H9 (cell line): ENCODE results near the gene PROCR. TPM values are rescaled to one million over a fixed set of nuclear protein-coding genes. Genes with fewer than 3 reads are reported as not detected.
A peak's percentile ranks its signal among the peaks of the same experiment; 100 is the strongest.

Experiments
- DNase-seq: peaks from one replicate; pipeline ENCODE4 v3.0.0-alpha.2; 2017
- H2AFZ ChIP-seq: one replicate; pipeline ENCODE4 v1.6.1; 2013; ENCODE audit warnings: mild to moderate bottlenecking, low read length, control low read depth, moderate library complexity
- H2AK5ac ChIP-seq: 2 replicates; pipeline ENCODE4 v1.6.1; 2013; ENCODE audit warnings: low read length, control low read depth, mixed read lengths; ENCODE audit not compliant: insufficient read length
- H2BK120ac ChIP-seq: one replicate; pipeline ENCODE4 v1.6.1; 2013; ENCODE audit warnings: low read depth, mild to moderate bottlenecking, low read length, control low read depth, inconsistent platforms; ENCODE audit not compliant: poor library complexity, severe bottlenecking
- H2BK12ac ChIP-seq: 2 replicates; pipeline ENCODE4 v1.6.1; 2013; ENCODE audit warnings: low read length, control low read depth, mixed read lengths, low read depth; ENCODE audit not compliant: insufficient read length
- H2BK15ac ChIP-seq: 2 replicates; pipeline ENCODE4 v1.6.1; 2013; ENCODE audit warnings: low read depth, low read length, control low read depth
- H2BK20ac ChIP-seq: one replicate; pipeline ENCODE4 v1.6.1; 2013; ENCODE audit warnings: low read depth, mild to moderate bottlenecking, low read length, control low read depth, inconsistent platforms; ENCODE audit not compliant: poor library complexity, severe bottlenecking
- H2BK5ac ChIP-seq: 2 replicates; pipeline ENCODE4 v1.6.1; 2013; ENCODE audit warnings: low read length, control low read depth, mixed read lengths; ENCODE audit not compliant: insufficient read length
- H3K14ac ChIP-seq: 2 replicates; pipeline ENCODE4 v1.6.1; 2013; ENCODE audit warnings: low read length, control low read depth; ENCODE audit not compliant: insufficient read depth
- H3K18ac ChIP-seq: 2 replicates; pipeline ENCODE4 v1.6.1; 2013; ENCODE audit warnings: low read depth, mild to moderate bottlenecking, mixed read lengths, low read length, control low read depth; ENCODE audit not compliant: insufficient read length
- H3K23ac ChIP-seq: 2 replicates; pipeline ENCODE4 v1.6.1; 2013; ENCODE audit warnings: low read length, control low read depth, mixed read lengths, low read depth; ENCODE audit not compliant: insufficient read length
- H3K23me2 ChIP-seq: 2 replicates; pipeline ENCODE4 v1.6.1; 2013; ENCODE audit warnings: low read depth, mild to moderate bottlenecking, mixed read lengths, low read length, control low read depth; ENCODE audit not compliant: insufficient read length, poor library complexity, severe bottlenecking
- H3K27ac ChIP-seq: 2 replicates; pipeline ENCODE4 v1.5.1; 2013; ENCODE audit warnings: low read length, control low read depth, mixed read lengths, low read depth; ENCODE audit not compliant: insufficient read length
- H3K27me3 ChIP-seq: 2 replicates; pipeline ENCODE4 v1.6.1; 2013; ENCODE audit warnings: low read length, control low read depth, inconsistent platforms; ENCODE audit not compliant: insufficient read depth
- H3K4ac ChIP-seq: 2 replicates; pipeline ENCODE4 v1.6.1; 2013; ENCODE audit warnings: low read depth, mild to moderate bottlenecking, control low read depth, inconsistent platforms, low read length, moderate library complexity
- H3K4me1 ChIP-seq: 2 replicates; pipeline ENCODE4 v1.6.1; 2013; ENCODE audit warnings: low read length, control low read depth, inconsistent platforms; ENCODE audit not compliant: insufficient read depth
- H3K4me2 ChIP-seq: 2 replicates; pipeline ENCODE4 v1.6.1; 2013; ENCODE audit warnings: low read length, control low read depth, mixed read lengths; ENCODE audit not compliant: insufficient read length, insufficient read depth
- H3K56ac ChIP-seq: 2 replicates; pipeline ENCODE4 v1.6.1; 2013; ENCODE audit warnings: low read depth, mild to moderate bottlenecking, mixed read lengths, low read length, control low read depth; ENCODE audit not compliant: insufficient read length
- H3K79me1 ChIP-seq: 2 replicates; pipeline ENCODE4 v1.6.1; 2013; ENCODE audit warnings: low read depth, mild to moderate bottlenecking, moderate library complexity, low read length, control low read depth, inconsistent platforms; ENCODE audit not compliant: insufficient read depth, poor library complexity, severe bottlenecking
- H3K79me2 ChIP-seq: 2 replicates; pipeline ENCODE4 v1.6.1; 2013; ENCODE audit warnings: low read length, control low read depth, inconsistent platforms; ENCODE audit not compliant: insufficient read depth
- H3K9ac ChIP-seq: 2 replicates; pipeline ENCODE4 v1.6.1; 2013; ENCODE audit warnings: low read length, control low read depth, mixed read lengths; ENCODE audit not compliant: insufficient read length; ENCODE audit errors: extremely low read depth
- H3K9me3 ChIP-seq: one replicate; pipeline ENCODE4 v1.6.1; 2013; ENCODE audit warnings: low read depth, low read length, inconsistent platforms; ENCODE audit not compliant: control insufficient read depth
- H3T11ph ChIP-seq: one replicate; pipeline ENCODE4 v1.6.1; 2013; ENCODE audit warnings: mild to moderate bottlenecking, low read length, control low read depth, inconsistent platforms
- H4K20me1 ChIP-seq: one replicate; pipeline ENCODE4 v1.6.1; 2013; ENCODE audit not compliant: control insufficient read depth, insufficient read length, insufficient read depth
- H4K5ac ChIP-seq: 2 replicates; pipeline ENCODE4 v1.6.1; 2013; ENCODE audit warnings: low read depth, mild to moderate bottlenecking, mixed read lengths, low read length, control low read depth; ENCODE audit not compliant: insufficient read length
- H4K8ac ChIP-seq: replicated peaks from 2 replicates; pipeline ENCODE4 v1.6.1; 2013; ENCODE audit warnings: low read length, control low read depth, mixed read lengths, low read depth; ENCODE audit not compliant: insufficient read length
- H4K91ac ChIP-seq: 2 replicates; pipeline ENCODE4 v1.6.1; 2013; ENCODE audit warnings: low read depth, mild to moderate bottlenecking, moderate library complexity, mixed read lengths, low read length, control low read depth; ENCODE audit not compliant: insufficient read length
- H3K27ac Mint-ChIP-seq, 3 experiments: 2 replicates in 2 of 3; 3 replicates in 1 of 3; pipeline ENCODE4 v1.8.0; 2020 to 2021; ENCODE audit warnings: mixed read lengths in 3 of 3, mild to moderate bottlenecking in 1 of 3, moderate library complexity in 1 of 3
- H3K27me3 Mint-ChIP-seq: 2 replicates; pipeline ENCODE4 v1.8.0; 2021; ENCODE audit warnings: low read depth, mild to moderate bottlenecking, moderate library complexity, mixed read lengths
- H3K36me3 Mint-ChIP-seq, 3 experiments: 2 replicates in 2 of 3; 3 replicates in 1 of 3; pipeline ENCODE4 v1.8.0; 2020 to 2021; ENCODE audit warnings: low read depth in 3 of 3, mixed read lengths in 3 of 3; ENCODE audit not compliant: insufficient read depth in 1 of 3
- H3K4me1 Mint-ChIP-seq, 2 experiments: 2 replicates each; pipeline ENCODE4 v1.8.0; 2020; ENCODE audit warnings: mixed read lengths in 2 of 2
- H3K4me3 Mint-ChIP-seq, 2 experiments: 2 replicates in 1 of 2; 3 replicates in 1 of 2; pipeline ENCODE4 v1.8.0; 2020 to 2021; ENCODE audit warnings: mild to moderate bottlenecking in 2 of 2, mixed read lengths in 2 of 2, moderate library complexity in 1 of 2
- H3K9me3 Mint-ChIP-seq, 2 experiments: 2 replicates in 1 of 2; 3 replicates in 1 of 2; pipeline ENCODE4 v1.8.0; 2020; ENCODE audit warnings: mild to moderate bottlenecking in 2 of 2, mixed read lengths in 2 of 2, moderate library complexity in 1 of 2
- CTCF ChIP-seq: fragments of 200-600 bp; sonication (generic); conservative IDR thresholded peaks from 3 replicates; pipeline ENCODE4 v1.8.0; 2021; ENCODE audit warnings: antibody characterized with exemption, mild to moderate bottlenecking
- WGBS: extraction: QIAGEN DNeasy Blood & Tissue Kit; methylation state at CpG from one replicate; pipeline ENCODE4 v1.1.7; 2013; ENCODE audit warnings: missing lambda C conversion rate, low lambda C conversion rate, mixed read lengths; ENCODE audit not compliant: insufficient read length; ENCODE audit errors: extremely low coverage; 5-methylcytosine and 5-hydroxymethylcytosine counted together
- total RNA-seq: library from RNA; stranded (reverse); gene quantifications from 2 replicates; pipeline ENCODE4 v1.2.1, GENCODE V29; 2021

The PROCR gene
- total RNA-seq, 1 experiment from 2014 or later: 6.4 TPM

DNA sequence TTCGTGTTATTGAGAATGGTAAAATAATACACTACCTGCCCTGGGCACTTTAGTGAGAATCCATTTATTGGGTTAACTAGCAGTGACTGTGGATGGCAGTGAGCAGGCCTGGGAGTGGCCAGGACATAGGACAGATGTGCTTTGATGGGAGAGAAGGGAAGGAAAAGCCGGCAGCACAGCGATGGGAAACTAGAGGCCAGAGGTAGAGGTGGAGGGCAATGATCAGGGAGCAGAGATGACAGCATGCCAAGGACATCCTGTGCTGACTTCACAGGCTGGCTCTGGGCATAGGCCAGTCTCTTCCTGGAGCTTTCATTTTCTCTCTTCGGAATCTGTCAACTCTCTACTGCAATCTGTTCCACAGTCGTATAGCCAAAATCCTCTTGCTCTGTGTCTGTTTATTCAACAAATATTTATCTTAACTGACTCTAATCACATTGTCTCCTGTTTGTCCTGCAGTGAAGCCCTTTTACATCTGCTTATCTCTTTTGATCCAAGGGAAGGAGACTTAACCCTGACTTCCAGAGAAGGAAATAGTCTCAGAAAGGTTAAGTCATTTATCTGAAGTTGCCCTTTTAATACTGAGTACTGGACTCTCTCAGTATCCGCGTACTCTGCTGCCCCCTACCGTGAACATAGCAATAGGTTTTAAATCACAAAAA is 36.2 kb downstream of the PROCR start:
- no peak overlapping the region for H2AFZ ChIP-seq
- H2BK12ac ChIP-seq: no peak overlapping the region
- H3K79me2 ChIP-seq: no peaks in the 10 kb centered on the region
- H3K18ac ChIP-seq: no peak overlapping the region
- H4K5ac ChIP-seq: no peak overlapping the region
- H3K9me3 ChIP-seq: no peaks in the 10 kb centered on the region
- H3K4me3 Mint-ChIP-seq: no peak overlapping the region
- no peak overlapping the region for H3K23ac ChIP-seq
- H3K4ac ChIP-seq: no peak overlapping the region
- H4K8ac ChIP-seq: no peak overlapping the region
- no peak overlapping the region for H2BK20ac ChIP-seq
- H3K27ac ChIP-seq: no peak overlapping the region
- peaks cover 0 to 5% (median 2%) of the 10 kb centered on the region in 3 experiments; a peak in 2 of 7 replicates for H3K36me3 Mint-ChIP-seq
- H3K4me1 Mint-ChIP-seq: no peaks in the 10 kb centered on the region
- H3K23me2 ChIP-seq: no peaks in the 10 kb centered on the region
- no peaks in the 10 kb centered on the region for H3K4me1 ChIP-seq
- no peak overlapping the region for H2BK5ac ChIP-seq
- no peak overlapping the region for H3K14ac ChIP-seq
- H3T11ph ChIP-seq: no peak overlapping the region
- no CpG with 5 or more reads among the region's 8 CpGs for WGBS
- no peaks in the 10 kb centered on the region for H3K27me3 ChIP-seq
- TF ChIP-seq CTCF: peak; percentile 93
- no peaks in the 10 kb centered on the region for H3K79me1 ChIP-seq
- DNase-seq: peak; percentile 71
- no peak overlapping the region for H4K91ac ChIP-seq
- H3K4me2 ChIP-seq: no peak overlapping the region
- H3K9me3 Mint-ChIP-seq: peaks cover 5 to 9% of the 10 kb centered on the region in 2 experiments; a peak in 4 of 5 replicates
- no peak overlapping the region for H2AK5ac ChIP-seq
- no peak overlapping the region for H2BK120ac ChIP-seq
- no peak overlapping the region for H2BK15ac ChIP-seq
- H3K27ac Mint-ChIP-seq: no peak overlapping the region
- H4K20me1 ChIP-seq: no peaks in the 10 kb centered on the region
- H3K27me3 Mint-ChIP-seq: no peaks in the 10 kb centered on the region; the same call in 1 of the 2 replicates
- H3K9ac ChIP-seq: no peak overlapping the region
- no peak overlapping the region for H3K56ac ChIP-seq
